Dermis blood vessel endothelial cell (primary cell): ENCODE measurements around the gene PKHD1. TPM values are rescaled to one million over a fixed set of nuclear protein-coding genes. Genes with fewer than 3 reads are reported as not detected.

Experiments used
- DNase-seq: peaks from one replicate; pipeline ENCODE4 v3.0.0; 2010
- total RNA-seq: library from RNA; depleted of rRNA; stranded (reverse); fragments of >200 nt; gene quantifications from 2 replicates; pipeline ENCODE4 v1.2.3, GENCODE V29; 2014

PKHD1 gene
- total RNA-seq, 1 donor from 2014 or later = 0.17 TPM

DNA sequence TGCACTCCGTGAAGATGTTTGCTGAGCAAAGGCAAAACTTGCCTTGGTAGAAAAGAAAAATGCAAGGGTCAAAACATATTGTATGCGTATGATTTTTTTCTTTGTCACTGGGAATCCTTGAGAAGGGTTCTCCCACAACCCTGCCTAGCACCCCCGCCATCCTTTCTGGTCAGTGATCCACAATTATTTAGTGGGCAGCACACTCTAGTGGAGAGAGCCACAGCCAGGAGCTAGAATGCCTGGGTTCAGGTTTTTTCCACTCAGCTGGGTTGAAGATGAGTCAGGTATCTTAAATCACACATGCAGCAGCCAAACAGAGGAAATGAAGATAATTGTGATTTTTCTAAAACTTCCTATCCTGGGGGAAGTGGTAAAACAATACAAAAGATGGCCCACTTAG lies 243.1 kb downstream of the PKHD1 start:
- DNase-seq = no peak

GRCh38 chr6:51843456-51844056 lies 243.9 kb downstream of the PKHD1 start:
- no peak for DNase-seq

DNA sequence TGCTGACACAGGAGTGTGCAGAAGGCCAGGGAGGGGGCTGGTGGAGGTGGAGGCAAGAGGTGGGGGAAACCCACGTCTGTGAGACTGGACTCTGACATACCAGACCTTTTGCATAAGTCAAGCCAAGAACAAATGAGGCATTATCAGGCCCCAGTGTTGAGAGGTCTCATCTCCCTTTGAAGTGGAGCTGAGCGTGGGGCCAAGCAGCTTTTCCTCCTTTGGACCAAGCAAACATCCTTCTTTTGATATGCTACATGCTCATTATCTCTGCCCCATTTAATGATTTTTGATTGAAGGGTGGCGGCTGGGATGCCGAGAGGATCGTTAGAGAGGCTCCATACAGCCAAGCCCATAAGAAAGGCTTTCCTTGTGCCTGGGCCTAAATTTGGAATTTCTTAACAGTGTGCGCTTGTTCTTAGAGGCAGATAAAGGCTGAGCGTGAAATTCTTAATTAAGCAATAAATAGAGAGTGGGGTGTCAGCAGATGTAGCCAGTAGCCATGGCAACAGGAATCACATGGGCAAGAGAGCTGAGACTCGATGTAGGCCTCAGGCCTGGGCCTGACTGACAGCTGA lies 244.5 kb downstream of the PKHD1 start:
- no peak for DNase-seq

DNA sequence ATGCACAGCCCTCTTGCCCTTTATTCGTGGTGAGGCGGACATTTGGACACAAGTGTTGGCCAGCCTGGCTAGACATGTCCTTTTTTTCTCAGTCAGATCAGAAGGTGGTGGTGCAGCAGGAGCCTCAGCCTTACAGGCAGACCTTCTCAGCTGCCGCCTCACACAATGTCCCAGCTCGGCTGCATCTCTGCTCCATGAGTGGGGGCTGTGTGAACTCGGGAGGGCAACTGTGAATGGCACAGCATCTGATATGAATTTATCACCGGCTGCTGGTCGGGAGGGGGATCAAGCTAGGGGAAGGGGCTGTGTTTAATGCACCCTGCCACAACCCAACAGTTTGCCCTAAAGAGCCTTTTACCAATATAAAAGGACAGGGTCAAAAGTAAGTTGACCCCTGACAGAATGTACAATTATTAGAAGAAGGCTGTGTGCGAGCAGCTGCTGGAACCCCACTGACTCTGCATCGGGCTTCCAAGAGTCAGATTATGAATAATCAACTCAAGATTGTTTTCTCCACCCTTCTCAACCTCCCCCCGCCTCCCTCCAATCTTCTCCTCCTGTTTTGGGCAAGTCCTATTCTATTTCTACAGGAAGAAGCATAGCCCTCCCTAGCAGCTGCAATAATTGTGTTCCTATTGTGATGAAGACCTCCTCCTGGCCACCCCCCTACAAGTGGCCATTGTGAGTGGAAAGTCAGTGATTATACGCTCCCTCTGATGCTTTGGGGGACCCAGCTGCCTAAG lies 245.2 kb downstream of the PKHD1 start:
- no peak for DNase-seq

- no peak for DNase-seq
Measured at GRCh38 chr6:51841626-51842025, 245.8 kb downstream of the PKHD1 start.

DNA sequence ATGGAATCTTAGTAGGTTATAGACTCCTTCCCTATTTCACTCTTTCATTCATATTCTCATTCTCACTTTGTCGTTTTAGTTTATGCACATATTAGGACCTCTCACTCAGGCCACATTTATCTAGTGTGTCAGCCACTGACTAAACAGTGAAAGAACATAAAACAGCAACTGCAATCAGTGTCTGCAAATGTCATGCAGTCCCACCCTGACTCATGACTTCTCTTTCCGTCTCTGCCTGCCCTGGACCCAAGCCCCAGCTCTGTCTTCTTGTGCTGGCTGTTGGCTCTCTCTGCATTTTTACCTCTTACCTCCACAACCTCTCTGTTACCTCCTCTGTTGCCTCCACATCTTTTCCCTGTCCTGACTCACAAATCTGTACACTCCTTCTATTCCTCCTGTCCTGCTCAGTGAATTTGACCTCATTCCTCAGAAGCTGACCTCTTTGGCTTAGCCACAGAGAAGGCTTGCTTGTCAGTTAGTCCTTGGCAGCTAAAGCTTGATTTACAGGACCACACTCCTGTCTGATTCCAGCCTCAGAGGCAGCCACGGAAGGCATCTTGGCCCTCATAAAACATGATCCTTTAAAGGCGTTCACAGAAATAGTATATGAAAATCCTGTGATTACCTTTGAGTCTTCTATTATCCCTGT lies 247.6 kb downstream of the PKHD1 start:
- DNase-seq = no peak

- DNase-seq = no peak
Measured at GRCh38 chr6:51830666-51831065, 256.7 kb downstream of the PKHD1 start.

DNA sequence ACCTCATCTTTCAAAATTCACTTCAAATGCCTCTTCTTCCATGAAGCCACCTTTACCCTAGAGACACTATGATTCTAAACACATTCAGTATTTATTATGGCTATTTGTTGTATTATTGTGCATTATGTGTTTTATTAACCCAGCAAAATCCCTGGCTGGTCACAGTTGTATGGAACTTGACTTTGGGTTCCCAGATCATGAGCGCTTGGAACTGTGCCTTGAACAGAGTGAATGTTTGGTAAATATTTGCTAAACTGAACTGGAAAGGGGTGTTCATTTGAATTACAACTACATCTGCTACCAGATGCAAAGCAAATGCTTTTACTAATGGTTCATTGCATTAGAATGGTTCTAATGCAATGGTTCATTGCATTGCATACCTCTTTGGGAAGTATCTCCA lies 259.8 kb downstream of the PKHD1 start:
- DNase-seq = no peak

DNA sequence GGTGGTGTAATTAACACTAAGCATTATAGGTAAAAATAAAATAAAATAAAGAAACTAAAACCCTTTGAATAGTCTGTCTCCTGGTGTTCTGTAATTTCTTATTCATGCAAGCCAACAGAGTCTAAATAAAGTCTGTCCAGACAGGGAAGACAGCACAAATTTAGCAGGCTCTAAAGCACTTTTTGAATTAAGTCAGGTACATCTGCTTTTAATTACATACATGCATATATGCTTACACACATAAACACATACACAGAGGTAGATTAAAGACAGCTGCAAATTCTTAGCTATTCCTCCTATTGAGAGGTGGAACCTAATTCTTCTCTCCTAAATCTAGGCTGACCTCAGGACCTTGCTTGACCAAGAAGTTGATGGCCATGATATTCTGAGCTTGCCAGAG lies 262.5 kb downstream of the PKHD1 start:
- no peak for DNase-seq

DNA sequence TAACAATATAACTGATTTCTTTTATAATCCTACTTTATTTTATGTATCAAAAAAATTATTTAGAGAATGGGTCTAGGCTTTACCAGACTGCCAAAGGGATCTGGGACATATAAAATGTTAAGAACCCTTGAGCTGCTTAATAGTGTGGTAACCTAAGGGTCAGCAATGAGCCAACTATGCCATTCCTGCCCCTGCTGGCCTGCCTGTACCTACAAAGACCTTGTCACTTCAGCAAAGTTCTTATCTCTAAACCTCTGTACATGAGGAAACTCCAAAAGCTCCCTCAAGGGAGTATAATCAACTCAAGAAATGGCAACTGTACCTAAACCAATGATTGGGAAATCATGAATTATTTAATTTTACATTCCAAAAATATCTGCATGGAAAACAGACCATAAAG lies 266.9 kb downstream of the PKHD1 start:
- no peak for DNase-seq

DNA sequence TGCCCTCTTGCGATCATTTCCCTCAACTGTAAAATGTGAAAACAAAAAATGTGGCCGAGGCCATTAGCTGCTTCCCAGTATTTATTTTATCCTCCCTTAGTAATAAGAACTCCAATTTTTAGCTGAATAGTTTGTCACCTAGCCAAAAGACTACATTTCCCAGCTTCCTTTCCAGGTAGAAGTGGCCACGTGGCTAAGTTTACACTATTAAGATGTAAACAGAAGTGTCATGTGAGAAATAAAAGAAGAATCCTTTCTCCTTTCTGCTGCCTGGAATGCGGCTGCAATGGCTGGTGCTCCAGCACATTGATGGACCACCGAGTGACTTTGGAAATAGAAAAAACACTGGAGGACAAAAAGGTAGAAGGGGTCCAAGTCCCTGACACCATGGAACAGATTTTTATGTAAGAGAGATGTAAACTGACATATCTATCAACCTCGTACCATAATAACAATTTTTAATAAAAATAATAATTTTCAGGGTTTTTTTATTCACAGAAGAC lies 268.8 kb downstream of the PKHD1 start:
- no peak for DNase-seq

DNA sequence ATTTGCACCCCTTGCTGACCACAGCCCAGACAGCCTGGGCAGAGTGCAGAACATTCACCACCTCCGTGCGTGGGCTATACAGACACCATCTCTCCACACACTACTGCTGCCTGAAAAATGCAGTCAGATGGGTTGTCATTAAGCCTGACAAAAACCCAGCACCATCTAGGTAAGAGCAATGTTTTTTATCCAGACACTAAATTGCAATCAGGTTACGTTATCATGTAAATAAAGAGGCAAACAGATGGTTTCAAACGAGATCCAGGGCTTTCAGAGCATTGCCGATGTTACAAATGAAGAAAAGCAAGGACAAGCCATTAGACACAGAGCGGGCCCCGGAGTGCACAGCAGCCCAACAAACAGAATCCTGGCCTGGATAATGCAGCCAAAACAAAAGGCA lies 269.6 kb downstream of the PKHD1 start:
- DNase-seq = no peak

DNA sequence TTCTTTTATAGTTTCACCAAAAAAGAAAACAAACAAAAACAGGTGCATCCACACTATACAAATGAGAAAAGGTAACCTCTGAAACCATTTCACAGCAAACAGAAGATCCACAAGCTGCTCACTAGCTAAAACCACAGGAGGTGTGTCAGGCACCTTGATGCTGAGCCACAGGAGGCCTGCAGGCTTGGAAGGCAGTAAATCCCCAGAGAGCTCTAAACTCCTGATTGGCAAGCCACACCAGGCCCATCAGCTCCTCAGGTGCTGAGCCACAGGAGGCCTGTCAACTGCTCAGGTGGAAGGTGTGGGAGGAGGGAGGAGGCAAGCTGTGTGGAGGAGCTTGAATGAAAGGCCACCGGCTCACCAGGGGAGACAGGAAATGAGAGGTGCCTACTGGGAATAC lies 273.0 kb downstream of the PKHD1 start:
- no peak for DNase-seq

DNA sequence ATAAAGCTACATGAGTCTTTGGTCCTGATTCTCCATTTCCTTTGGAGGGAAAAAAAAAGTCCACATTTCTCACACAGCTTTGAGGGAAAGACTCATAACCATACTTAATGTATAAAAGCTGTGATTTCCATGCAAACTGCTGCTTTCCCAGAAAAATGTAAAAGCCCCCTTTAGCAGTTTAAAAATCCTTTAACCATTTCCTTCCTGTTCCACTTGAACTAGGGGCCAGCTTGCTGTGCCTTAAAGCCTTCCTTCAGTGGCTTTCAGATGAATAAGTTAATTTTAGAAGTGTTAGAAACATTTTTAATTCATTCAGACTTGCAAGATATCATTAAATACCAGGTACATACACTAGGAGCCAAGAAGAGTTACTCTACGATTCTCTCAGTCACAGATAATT lies 273.5 kb downstream of the PKHD1 start:
- DNase-seq = no peak

DNA sequence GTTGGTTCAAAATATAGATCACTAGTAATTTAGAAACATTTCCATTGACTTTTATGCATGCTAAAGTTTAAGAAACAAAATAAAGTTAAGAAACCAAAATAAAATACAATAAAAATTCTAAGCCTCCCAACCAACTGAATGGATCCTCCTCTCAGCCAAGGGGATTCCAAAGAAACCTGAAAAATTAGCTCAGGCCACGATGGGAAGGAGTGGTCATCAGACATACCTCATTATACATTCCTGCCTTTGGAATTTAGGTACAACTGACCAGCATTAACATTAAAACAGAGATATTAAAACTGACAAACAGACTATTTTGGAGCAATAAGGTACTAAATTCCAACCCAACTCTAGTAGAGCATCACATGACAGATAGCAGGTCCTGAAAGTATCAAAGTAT lies 275.2 kb downstream of the PKHD1 start:
- no peak for DNase-seq

DNA sequence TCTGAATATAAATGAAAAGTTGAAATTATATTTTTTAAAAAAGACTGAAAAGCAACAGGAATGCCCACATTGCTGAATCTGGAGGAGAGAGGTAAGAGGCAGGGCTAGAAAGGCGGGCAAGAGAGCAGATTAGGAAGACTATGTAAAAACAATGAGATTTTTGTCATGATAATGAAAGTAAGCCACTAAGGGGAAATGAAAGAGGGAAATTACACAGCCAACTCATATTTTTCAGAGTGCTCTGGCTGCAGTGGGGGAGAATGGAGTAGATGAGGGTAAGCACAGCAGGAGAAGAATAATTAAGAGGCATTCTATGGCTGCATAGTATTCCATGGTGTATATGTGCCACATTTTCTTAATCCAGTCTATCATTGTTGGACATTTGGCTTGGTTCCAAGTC lies 281.9 kb downstream of the PKHD1 start:
- no peak for DNase-seq

DNA sequence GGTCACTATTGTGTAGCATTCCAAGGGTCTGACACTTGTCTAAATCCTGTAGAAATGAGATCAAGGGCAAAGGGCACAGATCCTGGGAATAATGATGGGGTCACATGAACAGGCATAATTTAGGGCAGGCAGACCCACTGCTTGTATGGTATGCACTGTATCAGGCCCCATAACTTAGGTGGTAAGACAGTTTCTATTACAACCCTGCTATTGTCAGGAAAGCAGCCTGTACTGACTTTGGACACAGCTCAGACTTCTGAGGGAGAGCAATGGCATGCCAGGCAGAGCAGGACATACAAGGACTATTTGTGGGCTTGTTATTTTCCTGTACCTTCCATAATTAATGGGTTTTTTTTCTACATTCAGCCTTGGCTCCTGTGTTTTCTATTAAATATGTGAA lies 286.8 kb downstream of the PKHD1 start:
- DNase-seq = no peak

DNA sequence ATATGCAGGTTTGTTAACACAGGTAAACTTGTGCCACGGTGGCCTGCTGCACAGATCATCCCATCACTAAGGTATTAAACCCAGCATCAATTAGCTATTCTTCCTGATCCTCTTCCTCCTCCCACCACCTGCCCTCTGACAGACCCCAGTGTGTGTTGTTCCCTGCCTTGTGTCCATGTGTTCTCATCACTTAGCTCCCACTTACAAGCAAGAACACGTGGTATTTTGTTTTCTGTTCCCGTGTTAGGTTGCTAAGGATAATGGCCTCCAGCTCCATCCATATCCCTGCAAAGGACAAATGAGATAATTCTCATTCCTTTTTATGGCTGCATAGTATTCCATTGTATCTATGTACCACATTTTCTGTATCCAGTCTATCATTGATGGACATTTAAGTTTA lies 294.0 kb downstream of the PKHD1 start:
- DNase-seq = no peak

- no peak for DNase-seq
Measured at GRCh38 chr6:51792273-51793030, 295.0 kb downstream of the PKHD1 start.

DNA sequence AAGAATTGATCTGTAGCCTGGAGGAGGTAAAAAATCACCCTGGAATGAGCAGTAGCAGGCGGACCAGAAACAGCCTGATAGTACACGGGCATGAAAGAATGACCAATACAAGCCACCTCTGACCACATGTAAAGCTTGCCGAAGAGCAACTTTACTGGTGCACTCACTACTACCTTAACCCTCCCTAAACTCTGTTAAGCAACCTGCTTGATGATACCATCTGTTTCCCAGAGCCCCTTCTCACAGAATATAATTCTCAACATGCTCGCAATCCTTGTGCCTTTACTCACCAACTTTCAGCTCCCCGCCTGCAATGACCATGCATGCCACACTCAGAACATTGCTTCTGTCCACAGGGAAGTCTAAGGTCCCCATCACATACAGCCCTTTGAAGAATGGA lies 296.5 kb downstream of the PKHD1 start:
- no peak for DNase-seq

GRCh38 chr6:51788121-51788520 lies 299.3 kb downstream of the PKHD1 start:
- DNase-seq = no peak

DNA sequence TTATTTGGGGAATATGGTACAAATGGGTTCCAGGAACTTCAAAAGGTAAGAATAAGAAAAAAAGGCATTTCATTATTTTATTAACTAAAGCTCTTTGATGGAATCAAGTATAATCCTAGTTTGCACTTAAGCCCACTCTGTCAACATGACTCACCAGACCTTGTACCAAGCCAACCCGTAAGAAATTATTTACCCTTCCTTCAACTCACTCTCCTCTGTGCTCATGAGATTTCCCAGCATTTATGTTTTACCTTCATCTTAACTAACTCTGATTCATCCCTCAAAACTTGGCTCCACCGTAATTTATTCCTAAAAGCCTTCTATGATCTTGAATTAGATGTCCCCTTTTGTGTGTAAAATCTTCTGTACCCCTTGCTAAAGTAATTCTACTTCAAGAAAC lies 308.7 kb downstream of the PKHD1 start:
- no peak for DNase-seq

- no peak for DNase-seq
Measured at GRCh38 chr6:51777618-51778017, 309.8 kb downstream of the PKHD1 start.
